AG09309 (cell line): Measurements from ENCODE around the gene FSTL4.

Experiments used
- DNase-seq: peaks from one replicate; pipeline ENCODE4 v3.0.0-alpha.2; 2010; ENCODE audit warnings: low read depth
- H3K4me3 ChIP-seq: 2 replicates; pipeline ENCODE4 v1.5.1; 2011; ENCODE audit warnings: mild to moderate bottlenecking, low read depth, low read length, moderate library complexity; ENCODE audit not compliant: control insufficient read depth
- CTCF ChIP-seq: IDR thresholded peaks from 2 replicates; pipeline ENCODE4 v1.5.1; 2011; ENCODE audit warnings: mild to moderate bottlenecking, low read depth, low read length, inconsistent platforms; ENCODE audit not compliant: insufficient read depth, control insufficient read depth; ENCODE audit errors: missing control alignments

FSTL4 gene

GRCh38 chr5:133428072-133428660, 184.2 kb downstream of the FSTL4 start:
- DNase-seq = no peak
- no peak for TF ChIP-seq CTCF
- H3K4me3 ChIP-seq = no peak overlapping the region

GRCh38 chr5:133427121-133427777, 185.1 kb downstream of the FSTL4 start:
- no peak overlapping the region for H3K4me3 ChIP-seq
- no peak for DNase-seq
- TF ChIP-seq CTCF = no peak

- no peak for TF ChIP-seq CTCF
- DNase-seq = no peak
- no peak overlapping the region for H3K4me3 ChIP-seq
These were observed 186.1 kb downstream of the FSTL4 start for GRCh38 chr5:133426264-133426663.

- H3K4me3 ChIP-seq = no peak overlapping the region
- no peak for DNase-seq
- no peak for TF ChIP-seq CTCF
These were observed 186.6 kb downstream of the FSTL4 start for GRCh38 chr5:133425764-133426163.

- DNase-seq = no peak
- no peak overlapping the region for H3K4me3 ChIP-seq
- TF ChIP-seq CTCF = no peak
These were observed 187.1 kb downstream of the FSTL4 start for GRCh38 chr5:133425222-133425621.

- TF ChIP-seq CTCF = peak; percentile 84
- H3K4me3 ChIP-seq = no peak overlapping the region
- no peak for DNase-seq
These were observed 188.6 kb downstream of the FSTL4 start for GRCh38 chr5:133423618-133424282.
